NCI-H1694 treated with DMSO at 0.1 percent for 48 hours (cell line): ENCODE measurements around the gene XPO4.
A peak's percentile ranks its signal among the peaks of the same experiment; 100 is the strongest.
"Not testable (repeated sequence)": the region's sequence is repeated elsewhere in the genome, so short reads cannot be mapped to it uniquely, and the experiment has no call there.

Experiments
- DNase-seq: peaks from one replicate; lab custom pipeline; 2025; lab: John Stamatoyannopoulos, UW

XPO4 gene

DNA sequence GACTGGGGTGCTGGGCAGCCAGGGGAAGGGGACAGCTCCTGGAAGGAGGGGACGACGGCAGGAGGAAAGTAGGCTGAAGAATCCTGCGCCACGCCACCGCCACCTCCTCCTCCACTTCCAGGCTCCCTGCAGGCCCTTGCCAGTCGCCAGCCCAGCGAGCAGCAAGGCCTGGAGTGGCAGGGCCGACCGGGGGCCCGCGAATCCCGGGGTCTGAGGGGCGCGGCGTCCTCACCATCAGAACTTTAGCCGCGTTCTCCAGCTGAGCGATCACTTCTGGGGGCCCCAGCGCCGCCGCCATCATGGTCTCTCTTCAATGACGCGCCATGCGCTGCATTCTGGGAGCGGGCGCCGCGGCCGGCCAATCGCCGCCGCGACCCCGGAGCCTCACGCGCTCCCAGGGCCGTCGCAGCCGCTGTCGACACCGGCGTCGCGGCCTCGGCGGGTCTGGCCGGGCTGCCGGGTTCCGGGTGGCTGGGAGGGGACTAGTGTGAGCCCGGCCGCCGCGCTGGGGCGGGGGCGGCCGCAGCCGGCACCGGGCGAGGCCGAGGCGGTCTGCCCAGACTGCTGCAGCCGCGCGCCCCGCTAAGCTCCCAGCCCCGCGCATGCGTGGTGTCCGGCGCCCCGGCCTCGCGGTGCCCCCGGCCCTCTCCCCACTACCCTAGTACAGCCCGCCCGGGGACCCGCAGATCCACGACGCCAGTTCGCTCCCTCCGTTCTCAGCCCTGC, at the start of gene XPO4:
Gene XPO4, minus strand, starts transcription at position 309 of the 726 bp plus-strand sequence. Its CDS starts 8 bp downstream, at position 301.
- peak; percentile 26 for DNase-seq

DNA sequence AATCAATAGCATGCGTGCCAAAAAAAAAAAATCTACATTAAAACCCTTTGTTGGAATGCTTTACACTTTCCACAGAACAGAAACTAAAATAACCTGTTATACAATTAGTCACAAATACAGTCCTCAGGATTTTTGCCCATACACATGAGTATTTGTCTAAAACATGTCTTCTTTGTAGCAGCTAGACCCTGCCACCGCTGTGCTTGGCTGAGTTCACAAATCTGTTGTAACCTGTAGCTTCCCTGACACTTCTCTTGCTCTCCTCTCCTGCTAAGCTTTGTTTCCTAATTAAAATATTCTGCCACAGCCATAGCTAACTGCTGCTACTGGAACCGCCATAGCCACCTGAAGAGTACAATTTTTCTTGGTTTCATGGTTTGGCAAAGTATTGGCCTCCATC, 45.5 kb upstream of the XPO4 start:
- not testable (repeated sequence) for DNase-seq

DNA sequence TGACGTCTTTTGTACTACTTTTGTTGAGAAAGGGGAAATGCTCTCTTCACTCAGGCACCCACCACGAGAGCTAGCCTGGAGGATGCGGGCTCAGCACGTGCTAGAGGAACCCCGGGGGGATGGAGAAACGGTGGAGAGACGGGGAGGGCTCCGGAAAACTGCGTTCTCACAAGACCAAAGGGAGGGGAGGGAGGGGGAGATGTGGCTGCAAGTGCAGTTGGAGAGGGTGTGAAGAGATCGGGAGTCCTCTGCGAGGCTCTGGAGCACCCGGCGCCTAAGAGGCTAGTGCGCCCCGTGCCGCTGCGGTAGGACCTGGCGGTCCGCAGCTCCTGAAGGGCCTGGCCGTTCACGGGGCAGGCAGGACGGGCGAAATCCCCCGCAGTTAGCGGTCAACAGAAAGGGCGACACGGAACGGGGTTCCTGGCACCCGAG, 43.4 kb upstream of the XPO4 start:
- no peak for DNase-seq

DNA sequence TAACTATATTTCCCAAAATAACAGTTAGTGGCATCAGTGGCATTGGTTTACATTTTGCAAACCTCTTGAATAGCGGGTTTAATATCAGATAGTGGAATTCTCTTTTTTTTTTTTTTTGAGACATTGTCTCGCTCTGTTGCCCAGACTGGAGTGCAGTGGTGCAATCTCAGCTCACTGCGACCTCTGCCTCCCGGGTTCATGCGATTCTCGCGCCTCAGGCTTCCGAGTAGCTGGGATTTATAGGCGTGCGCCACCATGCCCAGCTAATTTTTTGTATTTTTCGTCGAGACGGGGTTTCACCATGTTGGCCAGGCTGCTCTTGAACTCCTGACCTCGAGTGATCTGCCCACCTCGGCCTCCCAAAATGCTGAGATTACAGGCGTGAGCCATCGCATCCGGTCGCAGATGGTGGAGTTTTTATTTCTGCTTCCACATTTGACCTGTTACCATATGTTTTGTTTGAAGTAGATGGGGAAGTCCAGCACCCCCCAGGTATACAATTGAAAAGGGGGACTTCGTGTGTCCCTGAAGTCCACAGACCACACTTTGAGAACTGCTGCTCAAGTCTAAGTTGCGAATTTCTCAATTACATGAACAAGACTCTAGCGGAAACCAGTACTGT, 40.5 kb upstream of the XPO4 start:
- no peak for DNase-seq

DNA sequence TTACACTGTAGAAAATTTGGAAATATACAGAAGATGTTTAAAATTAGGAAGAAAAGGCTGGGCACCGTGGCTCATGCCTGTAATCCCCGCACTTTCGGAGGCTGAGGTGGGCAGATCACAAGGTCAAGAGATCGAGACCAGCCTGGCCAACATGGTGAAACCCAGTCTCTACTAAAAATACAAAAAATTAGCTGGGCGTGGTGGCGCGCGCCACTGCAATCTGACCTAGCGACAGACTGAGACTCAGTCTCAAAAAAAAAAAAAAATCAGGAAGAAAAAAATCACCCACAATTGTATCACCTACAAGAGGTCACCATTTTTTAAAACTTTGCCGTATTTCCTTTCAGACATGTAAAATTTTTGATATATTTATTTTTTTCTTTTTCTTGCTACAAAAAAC, 38.0 kb upstream of the XPO4 start:
- not testable (repeated sequence) for DNase-seq

DNA sequence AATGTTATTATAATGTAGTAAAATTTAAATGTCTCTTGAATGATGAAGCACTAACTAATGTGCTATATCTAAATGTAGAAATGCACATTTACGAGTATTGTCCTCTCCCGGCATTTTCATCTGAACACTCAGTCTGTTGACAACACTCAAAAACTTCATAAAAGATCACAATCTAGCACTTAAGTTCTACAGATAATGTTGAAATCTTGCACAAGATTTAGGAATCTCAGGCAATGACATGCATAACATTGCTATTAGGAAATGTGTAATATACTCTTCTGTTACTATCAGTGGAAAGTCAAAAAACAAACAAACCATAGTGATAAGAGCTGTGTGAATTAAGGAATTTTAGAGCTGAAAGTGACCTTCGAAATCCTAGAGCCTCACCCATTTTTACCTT, 37.5 kb upstream of the XPO4 start:
- DNase-seq = no peak

DNA sequence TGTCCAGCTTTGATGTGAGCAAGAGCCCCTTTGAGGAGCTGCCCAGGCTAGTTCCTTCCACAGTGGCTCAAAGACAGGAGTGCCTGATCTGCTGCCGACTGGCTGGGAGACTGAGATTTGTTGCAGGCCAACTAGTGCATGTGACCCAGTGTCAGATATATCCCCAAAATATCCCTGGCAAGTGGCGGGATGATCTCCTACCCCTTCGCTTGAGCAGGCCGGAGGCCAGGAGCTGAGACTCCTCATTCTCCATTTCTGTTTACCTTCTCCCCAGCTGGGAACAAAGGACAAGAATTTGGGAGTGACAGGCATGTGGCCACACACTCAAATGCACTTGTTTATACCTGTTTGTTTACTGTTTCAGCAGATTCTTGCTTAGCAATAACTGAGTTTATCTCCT, 37.1 kb upstream of the XPO4 start:
- no peak for DNase-seq

DNA sequence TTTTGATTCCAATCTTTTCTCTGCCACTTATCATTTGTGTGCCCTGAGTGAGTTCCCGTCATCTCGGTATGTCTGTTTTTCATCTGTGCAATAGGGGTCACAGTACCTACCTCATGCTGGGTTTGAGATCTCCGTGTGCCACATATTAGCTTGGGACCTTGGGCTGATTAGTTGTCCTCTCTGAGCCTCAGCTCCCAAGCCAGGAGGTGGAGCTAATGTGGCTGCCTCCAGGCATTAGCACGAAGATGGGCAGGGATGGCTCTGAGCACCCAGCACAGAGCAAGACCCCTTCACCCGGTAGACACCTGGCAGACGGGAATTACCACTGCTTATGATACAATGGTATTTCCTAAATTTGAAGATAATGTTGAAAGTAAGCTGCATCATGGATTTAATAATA, 35.8 kb upstream of the XPO4 start:
- no peak for DNase-seq

DNA sequence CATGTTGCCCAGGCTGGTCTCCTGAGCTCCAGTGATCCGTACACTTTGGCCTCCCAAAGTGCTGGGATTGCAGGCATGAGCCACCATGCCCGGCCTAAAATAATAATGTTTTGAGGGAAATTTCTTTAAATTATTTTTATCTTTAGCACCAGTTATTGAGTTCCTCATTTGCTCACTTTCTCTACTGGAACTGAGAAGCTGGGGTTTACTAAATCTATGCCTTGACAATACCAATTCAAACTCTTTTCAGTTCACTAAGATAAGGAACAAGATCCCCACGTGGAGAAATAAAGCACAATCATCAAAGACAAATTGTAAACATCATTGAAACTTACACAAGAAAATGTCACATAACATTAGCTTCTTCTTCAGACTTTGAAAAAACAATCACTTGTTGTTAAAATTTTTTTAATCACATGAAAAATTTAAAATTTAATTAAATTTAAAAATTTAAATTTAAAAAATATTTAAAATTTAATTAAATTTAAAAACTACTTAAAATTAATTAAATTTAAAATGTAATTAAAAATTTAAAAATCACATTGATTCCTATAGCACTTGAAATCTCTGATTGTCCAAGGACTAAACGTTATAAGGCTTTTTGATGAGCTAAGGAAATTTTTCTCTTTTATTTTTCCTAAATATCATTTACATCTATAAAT, 25.2 kb upstream of the XPO4 start:
- DNase-seq = no peak

DNA sequence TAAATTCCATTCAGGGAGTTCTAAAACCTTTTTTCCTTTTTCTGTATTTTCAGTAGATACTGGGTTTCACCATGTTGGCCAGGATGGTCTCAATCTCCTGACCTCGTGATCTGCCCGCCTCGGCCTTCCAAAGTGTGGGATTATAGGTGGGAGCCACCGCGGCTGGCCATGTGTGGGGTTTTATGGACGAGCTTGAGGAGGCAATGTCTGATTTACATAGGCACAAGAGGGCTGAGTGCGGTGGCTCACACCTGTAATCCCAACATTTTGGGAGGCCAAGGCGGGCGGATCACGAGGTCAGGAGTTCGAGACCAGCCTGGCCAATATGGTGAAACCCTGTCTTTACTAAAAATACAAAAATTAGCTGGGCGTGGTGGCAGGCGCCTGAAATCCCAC, 22.8 kb upstream of the XPO4 start:
- not testable (repeated sequence) for DNase-seq

DNA sequence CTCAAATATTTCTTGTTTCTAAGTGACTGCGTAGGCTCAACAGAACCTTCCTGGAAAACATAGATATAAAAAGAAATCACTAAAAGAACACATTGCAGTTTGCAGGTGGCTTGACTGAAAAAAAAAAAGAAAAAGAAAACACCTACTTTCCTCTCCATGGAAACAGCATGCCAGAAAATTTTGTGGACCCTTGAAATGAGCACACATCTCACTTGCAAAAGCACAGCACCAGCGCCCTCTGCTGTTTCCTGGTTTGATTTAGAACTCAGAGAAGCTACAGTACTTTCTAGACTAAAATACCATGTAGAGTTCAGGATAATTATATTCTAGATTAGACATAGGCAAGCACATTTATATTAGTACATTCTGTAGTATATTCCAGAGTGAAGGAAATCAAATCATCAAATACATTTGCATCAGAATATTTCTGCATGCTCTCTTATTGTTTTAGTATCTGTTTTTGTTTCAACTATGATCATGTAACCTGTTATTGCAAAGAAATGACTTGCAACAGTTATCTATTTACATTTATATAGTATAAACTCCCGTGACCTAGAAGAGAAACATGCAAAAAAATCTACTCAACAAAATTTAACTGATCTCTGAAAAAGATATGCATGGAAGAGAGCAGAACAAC, 22.3 kb upstream of the XPO4 start:
- peak; percentile 72 for DNase-seq

DNA sequence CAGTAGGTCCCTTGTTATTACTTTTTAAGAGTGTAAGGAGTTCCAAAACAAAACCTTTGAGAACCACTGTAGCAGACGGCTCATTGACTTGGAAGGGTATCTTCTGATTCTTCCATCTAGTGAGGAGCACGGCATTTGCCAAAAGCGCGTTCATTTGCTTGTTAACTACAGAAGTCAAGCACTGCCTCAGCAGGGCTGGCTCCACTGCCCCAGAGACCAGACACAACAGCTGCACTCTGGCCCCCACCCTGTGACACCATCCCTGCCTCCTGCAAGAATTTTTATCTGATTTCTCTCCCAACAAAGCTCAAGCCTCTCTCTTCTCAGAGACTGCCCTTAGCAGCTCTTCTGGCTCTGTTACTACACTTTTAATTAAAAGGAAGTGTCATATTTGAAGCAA, 20.7 kb upstream of the XPO4 start:
- DNase-seq = no peak

DNA sequence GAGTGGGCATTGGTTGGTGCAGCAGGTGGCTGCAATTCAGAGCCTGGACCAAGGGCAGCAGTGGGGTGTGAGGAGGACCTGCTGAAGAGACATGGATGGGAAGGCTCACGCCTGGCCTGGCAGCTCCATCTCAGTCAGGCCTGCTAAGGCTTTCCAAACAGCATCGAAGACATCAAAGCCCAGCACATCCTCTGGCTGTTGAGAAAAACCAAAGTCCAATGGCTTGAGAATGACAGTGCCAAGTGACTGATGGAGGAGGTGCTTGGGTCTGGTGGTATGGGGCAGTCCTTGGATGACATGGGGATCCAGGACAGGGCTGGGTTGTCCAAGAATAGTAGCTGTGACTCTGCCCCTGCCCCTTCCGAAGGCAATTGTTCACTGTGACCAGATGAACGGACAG, 19.0 kb upstream of the XPO4 start:
- no peak for DNase-seq

DNA sequence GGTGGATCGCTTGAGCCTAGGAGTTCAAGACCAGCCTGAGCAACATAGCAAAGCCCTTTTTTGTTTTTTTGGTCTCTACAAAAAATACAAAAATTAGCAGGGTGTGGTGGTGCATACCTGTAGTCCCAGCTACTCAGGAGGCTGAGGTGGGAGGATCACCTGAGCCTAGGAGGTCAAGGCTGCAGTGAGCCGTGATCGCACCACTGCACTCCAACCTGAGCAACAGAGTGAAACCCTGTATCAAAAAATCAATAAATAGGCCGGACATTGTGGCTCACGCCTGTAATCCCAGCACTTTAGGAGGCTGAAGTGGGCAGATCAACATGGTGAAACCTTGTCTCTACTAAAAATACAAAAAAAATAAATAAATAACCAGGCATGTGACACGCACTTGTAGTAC, 13.1 kb upstream of the XPO4 start:
- DNase-seq = not testable (repeated sequence)

DNA sequence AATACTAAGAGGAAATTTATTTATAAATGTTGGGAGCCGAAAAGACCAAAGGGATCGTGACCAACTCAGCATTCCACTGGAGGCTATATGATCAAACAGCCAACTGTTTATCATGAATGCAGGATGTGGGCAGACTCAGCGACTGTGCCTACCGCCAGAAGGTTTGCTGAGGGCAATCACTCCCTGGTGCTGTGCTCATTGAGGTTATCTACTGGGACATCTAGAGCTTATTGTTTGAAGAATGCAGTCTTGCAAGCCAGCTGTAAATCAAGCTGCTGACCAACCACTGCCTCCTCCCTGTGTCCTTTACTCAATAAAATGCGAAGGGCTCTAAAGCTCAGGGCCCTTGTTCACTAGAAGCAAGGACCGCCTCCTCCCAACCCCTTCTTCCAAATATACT, 8.5 kb upstream of the XPO4 start:
- no peak for DNase-seq

DNA sequence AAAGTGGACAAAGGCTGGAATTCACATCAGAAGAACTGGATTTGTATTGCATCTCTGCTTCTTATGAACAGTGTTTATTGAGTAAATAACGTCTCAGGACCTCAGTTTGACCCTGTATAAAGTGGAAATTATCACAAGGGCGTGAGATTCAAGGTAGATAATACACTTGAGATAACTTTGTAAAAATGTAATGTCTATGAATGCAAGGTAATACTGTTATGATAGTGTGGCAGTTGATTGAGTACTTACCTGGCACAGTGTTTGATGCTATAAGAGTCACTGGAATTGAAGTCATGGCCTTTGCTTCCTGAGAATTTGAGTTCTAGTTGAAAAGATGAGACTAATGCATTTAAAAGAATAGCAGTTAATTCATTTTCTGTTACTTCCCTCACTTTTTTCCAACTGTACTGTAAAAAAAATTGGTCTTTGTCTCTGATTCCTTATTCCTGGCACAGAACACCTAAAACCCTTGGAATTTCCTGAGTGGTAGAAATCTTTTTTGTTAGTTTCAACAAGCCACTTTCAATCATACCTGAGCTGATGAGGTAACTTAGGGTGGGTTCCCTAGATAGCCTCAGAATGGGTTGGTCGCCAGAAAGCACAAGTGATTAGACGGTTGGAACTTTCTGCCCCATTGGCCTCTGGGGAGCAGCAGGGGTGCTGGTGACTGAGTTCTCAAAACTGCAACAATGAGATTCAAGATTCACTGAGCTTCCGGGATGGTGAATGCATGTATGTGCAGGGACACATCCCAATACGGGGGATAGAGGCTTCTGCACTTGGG, 6.4 kb upstream of the XPO4 start:
- DNase-seq = no peak

DNA sequence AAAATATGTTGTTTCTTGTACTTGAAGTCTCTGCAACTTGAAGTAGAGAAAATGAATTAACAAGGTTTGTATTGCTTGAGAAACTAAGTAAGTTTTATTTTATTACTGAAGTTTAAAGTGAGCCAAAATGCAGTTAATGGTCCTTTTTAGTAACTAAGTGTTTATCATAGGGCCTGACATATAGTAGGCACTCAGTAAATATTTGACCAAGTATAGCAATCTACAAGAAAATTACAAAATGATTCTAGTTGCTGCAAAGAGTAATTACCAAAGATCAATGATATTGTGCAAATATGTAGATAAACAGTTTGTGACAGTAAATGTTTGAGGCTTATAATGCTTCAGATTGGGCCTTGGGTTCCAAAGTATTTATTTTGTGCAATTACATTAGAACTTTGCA, 2.4 kb upstream of the XPO4 start:
- no peak for DNase-seq

DNA sequence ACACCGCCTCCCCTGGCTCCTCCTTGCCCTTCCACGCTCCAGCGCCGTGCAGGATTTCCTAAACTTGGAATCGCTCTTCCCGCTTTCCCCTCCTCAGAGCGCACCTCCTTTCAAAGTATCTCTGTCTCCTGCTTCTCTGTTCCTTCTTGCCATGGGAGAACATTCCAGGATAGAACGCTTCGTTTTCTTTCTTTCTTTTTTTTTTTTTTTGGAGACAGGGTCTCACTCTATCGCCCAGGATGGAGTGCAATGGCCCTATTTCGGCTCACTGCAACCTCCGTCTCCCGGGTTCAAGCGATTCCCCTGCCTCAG, 574 bp upstream of the XPO4 start:
- DNase-seq = no peak

DNA sequence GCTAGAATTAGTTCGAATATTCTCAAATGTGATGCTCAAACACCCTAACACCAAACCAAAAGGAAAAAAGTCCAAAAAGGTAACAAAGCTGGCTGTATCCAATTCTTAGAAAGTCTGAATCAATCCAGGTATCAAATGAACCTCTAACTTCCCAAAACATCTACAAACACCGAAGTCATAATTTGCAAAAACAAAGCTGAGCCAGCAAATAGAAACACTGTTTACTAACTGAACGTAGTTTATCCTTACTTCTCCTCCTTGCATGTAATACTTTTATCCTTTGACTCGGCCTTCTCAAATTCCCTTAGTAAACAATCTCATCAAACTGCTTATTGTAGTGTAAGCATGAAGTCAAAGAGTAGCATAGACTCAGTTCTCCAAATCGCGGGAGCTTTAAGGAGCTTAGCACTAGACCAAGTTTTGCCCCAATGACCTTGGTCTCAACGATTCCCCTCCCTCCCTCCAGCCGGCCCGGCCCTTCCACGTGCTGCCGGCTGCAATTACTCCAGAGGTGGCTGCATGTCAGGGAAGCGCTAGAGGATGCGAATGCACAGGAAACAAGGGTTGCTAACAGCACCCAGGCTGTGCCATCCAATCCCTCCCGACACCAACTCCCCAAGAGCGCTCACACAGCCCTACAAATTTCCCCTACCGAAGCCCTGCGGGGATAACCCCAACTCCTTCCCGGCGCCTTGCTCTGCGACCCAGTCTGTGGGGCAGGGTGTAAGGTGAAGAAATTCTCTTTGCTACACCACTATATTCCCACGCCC, 693 bp downstream of the XPO4 start:
- peak; percentile 4 for DNase-seq

DNA sequence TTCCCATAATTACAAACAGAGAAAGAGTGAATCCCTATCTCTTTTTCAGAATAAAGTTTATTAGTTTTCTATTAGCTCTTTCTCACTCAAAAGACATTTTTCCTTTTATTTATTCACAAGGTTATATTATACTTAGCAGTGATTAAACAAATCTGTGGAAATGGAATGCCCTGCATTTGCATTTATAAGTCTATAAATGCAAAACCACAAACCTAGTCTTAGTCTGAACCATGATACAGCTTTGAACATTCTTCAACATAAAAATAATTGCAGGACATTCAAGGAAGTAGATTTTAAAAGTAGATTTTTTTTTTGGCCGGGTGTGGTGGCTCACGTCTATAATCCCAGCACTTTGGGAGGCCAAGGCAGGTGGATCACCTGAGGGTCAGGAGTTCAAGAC, 8.3 kb downstream of the XPO4 start:
- DNase-seq = no peak

DNA sequence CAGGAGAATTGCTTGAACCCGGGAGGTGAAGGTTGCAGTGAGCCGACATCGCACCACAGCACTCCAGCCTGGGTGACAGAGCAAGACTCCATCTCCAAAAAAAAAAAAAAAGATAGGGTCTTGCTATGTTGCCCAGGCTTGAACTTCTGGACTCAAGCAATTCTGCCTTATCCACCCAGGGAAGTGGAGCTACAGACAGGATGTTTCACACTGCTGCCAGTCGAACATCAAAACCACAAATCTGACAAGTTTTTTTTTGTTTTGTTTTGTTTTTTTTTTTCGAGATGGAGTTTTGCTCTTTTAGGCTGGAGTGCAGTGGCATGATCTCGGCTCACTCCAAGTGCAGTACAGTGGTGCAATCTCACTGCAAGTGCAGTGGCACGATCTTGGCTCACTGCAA, 10.8 kb downstream of the XPO4 start:
- no peak for DNase-seq

DNA sequence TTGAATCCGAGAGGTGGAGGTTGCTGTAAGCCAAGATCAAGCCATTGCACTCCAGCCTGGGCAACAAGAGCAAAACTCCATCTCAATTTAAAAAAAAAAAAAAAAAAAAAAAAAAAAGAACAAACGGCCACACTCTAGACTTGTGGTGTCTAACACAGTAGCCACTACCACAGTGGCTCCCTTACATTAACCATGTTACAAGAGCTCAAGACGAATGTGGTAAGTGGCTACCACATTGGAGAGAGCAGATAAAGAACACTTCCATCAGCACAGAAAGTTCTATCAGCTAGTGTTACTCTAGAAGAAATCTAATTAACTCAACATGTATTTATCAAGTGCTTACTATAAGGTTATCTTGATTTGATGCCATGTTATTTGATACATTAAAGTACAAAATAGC, 11.5 kb downstream of the XPO4 start:
- DNase-seq = no peak
